Effector CD8-positive, alpha-beta T cell (primary cell): ENCODE data around the gene ABCA4.
"Not testable (repeated sequence)": the region's sequence is repeated elsewhere in the genome, so short reads cannot be mapped to it uniquely, and the experiment has no call there.

Experiments
- DNase-seq: peaks from one replicate; lab custom pipeline; 2025; lab: John Stamatoyannopoulos, UW

ABCA4 gene

GRCh38 chr1:94004924-94005323 lies 116.0 kb downstream of the ABCA4 start:
- DNase-seq = no peak

- DNase-seq = no peak
Measured at GRCh38 chr1:94002046-94002787, 118.7 kb downstream of the ABCA4 start.

GRCh38 chr1:94001397-94002045 lies 119.4 kb downstream of the ABCA4 start:
- DNase-seq = no peak

GRCh38 chr1:94000510-94001282 lies 120.3 kb downstream of the ABCA4 start:
- no peak for DNase-seq

- DNase-seq = no peak
Measured at GRCh38 chr1:93999840-94000415, 121.0 kb downstream of the ABCA4 start.

- not testable (repeated sequence) for DNase-seq
Measured at GRCh38 chr1:93998532-93998931, 122.4 kb downstream of the ABCA4 start.

- DNase-seq = no peak
Measured at GRCh38 chr1:93997756-93998155, 123.2 kb downstream of the ABCA4 start.

GRCh38 chr1:93995837-93996536 lies 125.0 kb downstream of the ABCA4 start:
- no peak for DNase-seq

GRCh38 chr1:93993731-93994130 lies 127.2 kb downstream of the ABCA4 start:
- DNase-seq = no peak

- DNase-seq = no peak
Measured at GRCh38 chr1:93992954-93993353, 128.0 kb downstream of the ABCA4 start.

- no peak for DNase-seq
Measured at GRCh38 chr1:93992190-93992589, 128.8 kb downstream of the ABCA4 start.

- DNase-seq = no peak
Measured at GRCh38 chr1:93991271-93991670, 129.7 kb downstream of the ABCA4 start.

- not testable (repeated sequence) for DNase-seq
Measured at GRCh38 chr1:93990477-93990876, 130.5 kb downstream of the ABCA4 start.

- no peak for DNase-seq
Measured at GRCh38 chr1:93990010-93990409, 130.9 kb downstream of the ABCA4 start.

- DNase-seq = no peak
Measured at GRCh38 chr1:93989601-93990000, 131.3 kb downstream of the ABCA4 start.

- no peak for DNase-seq
Measured at GRCh38 chr1:93988634-93989350, 132.2 kb downstream of the ABCA4 start.

GRCh38 chr1:93981274-93981667 lies 139.7 kb downstream of the ABCA4 start:
- DNase-seq = no peak

GRCh38 chr1:93980320-93981273 lies 140.4 kb downstream of the ABCA4 start:
- no peak for DNase-seq

GRCh38 chr1:93979718-93980319 lies 141.1 kb downstream of the ABCA4 start:
- DNase-seq = no peak
